A549 (cell line): ENCODE measurements around the gene ENOX2. TPM values are rescaled to one million over a fixed set of nuclear protein-coding genes. Genes with fewer than 3 reads are reported as not detected.

Experiments used
- ATAC-seq, 2 experiments: fragments of 200-7000 bp in 1 of 2; fragments of >200 bp in 1 of 2; cut with Nextera tagmentation in 1 of 2; cut with Tn5 transposase in 1 of 2; 3 replicates each; pipeline versions ENCODE4 v1.8.0 to v1.9.1; 2018 to 2020; ENCODE audit warnings: mild to moderate bottlenecking in 1 of 2, moderate library complexity in 1 of 2
- CTCF ChIA-PET: fragments of 300-600 bp; sonication (Branson Sonifier 250); formaldehyde crosslinking; extraction: SDS; loops from one replicate; lab custom pipeline; 2021; ENCODE audit warnings: antibody characterized with exemption, inconsistent platforms; lab: Yijun Ruan, JAX
- POLR2A ChIA-PET: fragments of 350-600 bp; formaldehyde crosslinking; extraction: SDS; loops from one replicate; lab custom pipeline; 2021; ENCODE audit warnings: antibody characterized with exemption, inconsistent platforms; lab: Yijun Ruan, JAX
- DNase-seq, 2 experiments: peaks; one replicate each; pipeline versions ENCODE4 v3.0.0 to v3.0.0-alpha.2; 2011 to 2016; ENCODE audit warnings: low read depth in 1 of 2, low spot score in 1 of 2
- FAIRE-seq: peaks from 2 replicates; lab custom pipeline; 2011; peaks lifted over from hg19 to GRCh38; lab: Jason Lieb, UNC
- H3K27ac ChIP-seq, 2 experiments: fragments of >200 bp; sonication (Bioruptor Twin); formaldehyde crosslinking; 3 replicates each; pipeline ENCODE4 v1.5.1; 2016 to 2017
- H3K4me1 ChIP-seq: fragments of >200 bp; sonication (Bioruptor Twin); formaldehyde crosslinking; 3 replicates; pipeline ENCODE4 v1.6.1; 2016
- H3K4me2 ChIP-seq: fragments of >200 bp; sonication (Bioruptor Twin); formaldehyde crosslinking; 3 replicates; pipeline ENCODE4 v1.6.1; 2016
- H3K4me3 ChIP-seq: fragments of >200 bp; sonication (Bioruptor Twin); formaldehyde crosslinking; 3 replicates; pipeline ENCODE4 v1.5.1; 2016
- H3K9me3 ChIP-seq: fragments of >200 bp; sonication (Bioruptor Twin); formaldehyde crosslinking; 3 replicates; pipeline ENCODE4 v1.6.1; 2016
- CBX2 ChIP-seq: fragments of 200-600 bp; sonication (generic); IDR thresholded peaks from 2 replicates; pipeline ENCODE4 v1.6.1; 2016; ENCODE audit warnings: low read depth, mild to moderate bottlenecking, borderline replicate concordance
- CBX8 ChIP-seq: fragments of 200-600 bp; sonication (generic); IDR thresholded peaks from 2 replicates; pipeline ENCODE4 v1.6.1; 2016
- CHD2 ChIP-seq: fragments of 150-350 bp; IDR thresholded peaks from 2 replicates; pipeline ENCODE4 v1.6.1; 2014; ENCODE audit warnings: low read length; ENCODE audit not compliant: partially characterized antibody
- CHD4 ChIP-seq: fragments of 200-600 bp; sonication (generic); IDR thresholded peaks from 2 replicates; pipeline ENCODE4 v1.6.1; 2016; ENCODE audit warnings: antibody characterized with exemption, mild to moderate bottlenecking, borderline replicate concordance
- EHF ChIP-seq: fragments of 250-450 bp; sonication (Bioruptor Pico); IDR thresholded peaks from 2 replicates; pipeline ENCODE4 v1.5.0; 2020; ENCODE audit warnings: mild to moderate bottlenecking
- EP300 ChIP-seq, 2 experiments: fragments of >200 bp; sonication (Bioruptor Twin); formaldehyde crosslinking; IDR thresholded peaks; 2 replicates in 1 of 2; 3 replicates in 1 of 2; pipeline ENCODE4 v1.6.1; 2016 to 2017
- FOSL2 ChIP-seq, 2 experiments: fragments of 450-650 bp in 1 of 2; fragments of >200 bp in 1 of 2; sonication (Bioruptor Twin) in 1 of 2; formaldehyde crosslinking; IDR thresholded peaks; 2 replicates each; pipeline versions ENCODE4 v1.5.0 to v1.6.1; 2016 to 2020; ENCODE audit warnings: mild to moderate bottlenecking in 1 of 2, moderate library complexity in 1 of 2
- GATA3 ChIP-seq: IDR thresholded peaks from 2 replicates; pipeline ENCODE4 v1.6.1; 2012; ENCODE audit warnings: borderline replicate concordance
- HDAC2 ChIP-seq: fragments of 200-600 bp; sonication (generic); IDR thresholded peaks from 2 replicates; pipeline ENCODE4 v1.6.1; 2016
- JUN ChIP-seq, 2 experiments: fragments of >200 bp; sonication (Bioruptor Twin); formaldehyde crosslinking; IDR thresholded peaks; 2 replicates in 1 of 2; 3 replicates in 1 of 2; pipeline ENCODE4 v1.6.1; 2016 to 2017
- KDM1A ChIP-seq: fragments of 200-600 bp; sonication (generic); IDR thresholded peaks from 2 replicates; pipeline ENCODE4 v1.6.1; 2016; ENCODE audit warnings: low read depth, mild to moderate bottlenecking
- MAFK ChIP-seq: fragments of 450-650 bp; IDR thresholded peaks from 2 replicates; pipeline ENCODE4 v1.6.1; 2014; ENCODE audit not compliant: partially characterized antibody
- NPAS2 ChIP-seq: fragments of 250-450 bp; sonication (Bioruptor Pico); IDR thresholded peaks from 2 replicates; pipeline ENCODE4 v1.8.0; 2022; ENCODE audit warnings: mild to moderate bottlenecking, moderate library complexity, borderline replicate concordance
- NR3C1 ChIP-seq: fragments of >200 bp; sonication (Bioruptor Twin); formaldehyde crosslinking; IDR thresholded peaks from 3 replicates; pipeline ENCODE4 v1.6.1; 2017
- POLR2A ChIP-seq: IDR thresholded peaks from 2 replicates; pipeline ENCODE4 v1.6.1; 2012; ENCODE audit warnings: mild to moderate bottlenecking, low read length
- RNF2 ChIP-seq: fragments of 200-600 bp; sonication (generic); IDR thresholded peaks from 2 replicates; pipeline ENCODE4 v1.6.1; 2016; ENCODE audit warnings: low read depth, mild to moderate bottlenecking, antibody characterized with exemption, moderate library complexity, borderline replicate concordance
- SMC3 ChIP-seq: fragments of >200 bp; sonication (Bioruptor Twin); formaldehyde crosslinking; IDR thresholded peaks from 3 replicates; pipeline ENCODE4 v1.6.1; 2018; ENCODE audit warnings: inconsistent platforms
- TFCP2L1 ChIP-seq: fragments of 250-450 bp; sonication (Bioruptor Pico); IDR thresholded peaks from 2 replicates; pipeline ENCODE4 v1.5.0; 2021; ENCODE audit warnings: mild to moderate bottlenecking
- TP53 ChIP-seq: fragments of 250-450 bp; sonication (Bioruptor Pico); IDR thresholded peaks from 2 replicates; pipeline ENCODE4 v1.5.0; 2021; ENCODE audit warnings: mild to moderate bottlenecking, moderate library complexity
- USF2 ChIP-seq: fragments of 450-650 bp; IDR thresholded peaks from 2 replicates; pipeline ENCODE4 v1.6.1; 2014; ENCODE audit warnings: antibody characterized with exemption
- ZFP36 ChIP-seq: fragments of 450-650 bp; IDR thresholded peaks from 2 replicates; pipeline ENCODE4 v1.6.1; 2014; ENCODE audit warnings: borderline replicate concordance; ENCODE audit not compliant: partially characterized antibody
- WGBS: methylation state at CpG from one replicate; pipeline ENCODE4 v1.1.6; 2017; ENCODE audit errors: missing lambda C conversion rate; 5-methylcytosine and 5-hydroxymethylcytosine counted together
- polyA plus RNA-seq, 4 experiments: library from polyadenylated mRNA; depleted of rRNA in 3 of 4; stranded (reverse); fragments of >200 nt; fragmentation: RNase III in 1 of 4; extraction: RNeasy Plus Mini Kit Qiagen cat#74134 plus additional on column Dnase treatment in 1 of 4; gene quantifications; 2 replicates in 3 of 4; 3 replicates in 1 of 4; pipeline ENCODE4 v1.2.3, GENCODE V29; 2011 to 2017
- TF ChIP-seq, protein P1 (sequence below): fragments of 250-450 bp; sonication (Bioruptor Pico); IDR thresholded peaks from 2 replicates; pipeline ENCODE4 v1.5.0; 2020; ENCODE audit warnings: low read depth, mild to moderate bottlenecking, moderate library complexity
- TF ChIP-seq, protein P2 (sequence below): fragments of 250-450 bp; sonication (Bioruptor Pico); IDR thresholded peaks from 2 replicates; pipeline ENCODE4 v1.5.0; 2021; ENCODE audit warnings: mild to moderate bottlenecking, moderate library complexity, borderline replicate concordance
- TF ChIP-seq, protein P3 (sequence below): IDR thresholded peaks from 2 replicates; pipeline ENCODE4 v1.6.1; 2012

ENOX2 gene
- polyA plus RNA-seq, 2 of the 4 experiments (the other 2 are of a cell fraction) = 10.3 to 35.5 TPM

- no peaks in the 10 kb centered on the region for H3K4me1 ChIP-seq
- H3K4me2 ChIP-seq = no peak overlapping the region
- no peaks in the 10 kb centered on the region for H3K9me3 ChIP-seq
- H3K27ac ChIP-seq = no peak overlapping the region
- TF ChIP-seq JUN (IDR thresholded peaks at IDR 0.05) (no peak), FOSL2 (IDR thresholded peaks at IDR 0.05) (no peak), FOSL2 (CRISPR knock-in tag; IDR thresholded peaks at IDR 0.05) (no peak), RNF2 (no peak), USF2 (no peak), CBX2 (no peak), CHD2 (no peak), POLR2A (no peak)
- TF ChIP-seq, protein P1, sequence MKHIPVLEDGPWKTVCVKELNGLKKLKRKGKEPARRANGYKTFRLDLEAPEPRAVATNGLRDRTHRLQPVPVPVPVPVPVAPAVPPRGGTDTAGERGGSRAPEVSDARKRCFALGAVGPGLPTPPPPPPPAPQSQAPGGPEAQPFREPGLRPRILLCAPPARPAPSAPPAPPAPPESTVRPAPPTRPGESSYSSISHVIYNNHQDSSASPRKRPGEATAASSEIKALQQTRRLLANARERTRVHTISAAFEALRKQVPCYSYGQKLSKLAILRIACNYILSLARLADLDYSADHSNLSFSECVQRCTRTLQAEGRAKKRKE (CRISPR knock-in tag) = no peak
- ChIA-PET CTCF (no interaction called here), POLR2A (no interaction called here)
- WGBS = 38% methylated on average over 2 of the region's 2 CpGs
- no peak for DNase-seq
- ATAC-seq = no peak
- no peak for FAIRE-seq
- H3K4me3 ChIP-seq = no peak overlapping the region
Measured at GRCh38 chrX:130746709-130747342, 156.2 kb downstream of the ENOX2 start.

DNA sequence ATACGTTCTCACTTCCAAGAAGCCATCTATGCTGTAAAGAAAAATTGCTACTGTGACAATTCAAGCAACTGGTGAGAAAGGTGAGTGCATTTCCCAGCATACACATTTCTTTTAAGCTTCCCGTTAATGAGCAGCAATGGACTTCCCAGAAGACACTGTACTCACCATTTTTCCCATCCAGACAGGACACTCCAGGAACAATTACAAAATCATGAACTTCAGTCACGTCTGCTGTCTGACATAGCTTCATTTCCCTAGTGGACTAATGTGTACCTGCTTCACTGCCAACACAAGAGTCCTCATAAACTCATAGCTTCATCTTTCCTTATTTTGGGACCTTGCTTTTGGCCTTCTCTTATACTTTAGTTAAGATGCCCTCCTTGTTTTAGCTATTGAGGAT lies 156.9 kb downstream of the ENOX2 start:
- FAIRE-seq (no peak), ATAC-seq (no peak), DNase-seq (no peak)
- CTCF ChIA-PET = no interaction called here
- POLR2A ChIA-PET = no interaction called here
- TF ChIP-seq JUN (IDR thresholded peaks at IDR 0.05) = no peak
- no peak for TF ChIP-seq NPAS2
- TF ChIP-seq MAFK = no peak
- no peak for TF ChIP-seq KDM1A
- Histone ChIP-seq H3K4me1 (no peaks in the 10 kb centered on the region), H3K4me2 (no peak overlapping the region), H3K9me3 (no peaks in the 10 kb centered on the region), H3K4me3 (no peak overlapping the region), H3K27ac (no peak overlapping the region)
- WGBS = 81% methylated on average over 3 of the region's 3 CpGs

- FAIRE-seq = no peak
- CTCF ChIA-PET = no interaction called here
- H3K4me3 ChIP-seq = no peak overlapping the region
- no peaks in the 10 kb centered on the region for H3K4me1 ChIP-seq
- no peak for TF ChIP-seq EP300 (IDR thresholded peaks at IDR 0.05)
- TF ChIP-seq JUN (IDR thresholded peaks at IDR 0.05) = no peak
- TF ChIP-seq, protein P2, sequence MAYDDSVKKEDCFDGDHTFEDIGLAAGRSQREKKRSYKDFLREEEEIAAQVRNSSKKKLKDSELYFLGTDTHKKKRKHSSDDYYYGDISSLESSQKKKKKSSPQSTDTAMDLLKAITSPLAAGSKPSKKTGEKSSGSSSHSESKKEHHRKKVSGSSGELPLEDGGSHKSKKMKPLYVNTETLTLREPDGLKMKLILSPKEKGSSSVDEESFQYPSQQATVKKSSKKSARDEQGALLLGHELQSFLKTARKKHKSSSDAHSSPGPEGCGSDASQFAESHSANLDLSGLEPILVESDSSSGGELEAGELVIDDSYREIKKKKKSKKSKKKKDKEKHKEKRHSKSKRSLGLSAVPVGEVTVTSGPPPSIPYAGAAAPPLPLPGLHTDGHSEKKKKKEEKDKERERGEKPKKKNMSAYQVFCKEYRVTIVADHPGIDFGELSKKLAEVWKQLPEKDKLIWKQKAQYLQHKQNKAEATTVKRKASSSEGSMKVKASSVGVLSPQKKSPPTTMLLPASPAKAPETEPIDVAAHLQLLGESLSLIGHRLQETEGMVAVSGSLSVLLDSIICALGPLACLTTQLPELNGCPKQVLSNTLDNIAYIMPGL (CRISPR knock-in tag) = no peak
- TF ChIP-seq MAFK = no peak
- no peak for TF ChIP-seq RNF2
- no peak for TF ChIP-seq USF2
- TF ChIP-seq TFCP2L1 (CRISPR knock-in tag) = no peak
- TF ChIP-seq ZFP36 = no peak
- no peak for TF ChIP-seq TP53 (CRISPR knock-in tag)
- no peak for TF ChIP-seq CBX8
- TF ChIP-seq NR3C1 = no peak
- no peak for TF ChIP-seq CHD4
- TF ChIP-seq POLR2A = no peak
- no peak for TF ChIP-seq GATA3
- TF ChIP-seq HDAC2 = no peak
- TF ChIP-seq SMC3 = no peak
- TF ChIP-seq, protein P3, sequence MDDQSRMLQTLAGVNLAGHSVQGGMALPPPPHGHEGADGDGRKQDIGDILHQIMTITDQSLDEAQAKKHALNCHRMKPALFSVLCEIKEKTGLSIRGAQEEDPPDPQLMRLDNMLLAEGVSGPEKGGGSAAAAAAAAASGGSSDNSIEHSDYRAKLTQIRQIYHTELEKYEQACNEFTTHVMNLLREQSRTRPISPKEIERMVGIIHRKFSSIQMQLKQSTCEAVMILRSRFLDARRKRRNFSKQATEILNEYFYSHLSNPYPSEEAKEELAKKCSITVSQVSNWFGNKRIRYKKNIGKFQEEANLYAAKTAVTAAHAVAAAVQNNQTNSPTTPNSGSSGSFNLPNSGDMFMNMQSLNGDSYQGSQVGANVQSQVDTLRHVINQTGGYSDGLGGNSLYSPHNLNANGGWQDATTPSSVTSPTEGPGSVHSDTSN = no peak
- no peak for TF ChIP-seq NPAS2
- TF ChIP-seq FOSL2 (IDR thresholded peaks at IDR 0.05) = no peak
- no peak for TF ChIP-seq FOSL2 (CRISPR knock-in tag; IDR thresholded peaks at IDR 0.05)
- TF ChIP-seq EHF (CRISPR knock-in tag) = no peak
- 87% methylated on average over 4 of the region's 4 CpGs for WGBS
- ATAC-seq = no peak
- DNase-seq = no peak
- H3K9me3 ChIP-seq = no peaks in the 10 kb centered on the region
- no peak overlapping the region for H3K27ac ChIP-seq
- POLR2A ChIA-PET = no interaction called here
- no peak overlapping the region for H3K4me2 ChIP-seq
Measured at GRCh38 chrX:130741584-130741983, 161.4 kb downstream of the ENOX2 start.
